ENCODE data around the gene FOXK2.

The FOXK2 gene

GRCh38 chr17:82564241-82564640 lies 44.7 kb downstream of the FOXK2 start:
- in situ Hi-C loops (cut with MboI; ENCODE audit: low pct_unique_long_range_greater_than_20kb, low sequenced_read_pairs, unreplicated experiment): no loop called here
- DNase-seq (ENCODE audit: low spot score): no peak
- TF ChIP-seq, protein P1, sequence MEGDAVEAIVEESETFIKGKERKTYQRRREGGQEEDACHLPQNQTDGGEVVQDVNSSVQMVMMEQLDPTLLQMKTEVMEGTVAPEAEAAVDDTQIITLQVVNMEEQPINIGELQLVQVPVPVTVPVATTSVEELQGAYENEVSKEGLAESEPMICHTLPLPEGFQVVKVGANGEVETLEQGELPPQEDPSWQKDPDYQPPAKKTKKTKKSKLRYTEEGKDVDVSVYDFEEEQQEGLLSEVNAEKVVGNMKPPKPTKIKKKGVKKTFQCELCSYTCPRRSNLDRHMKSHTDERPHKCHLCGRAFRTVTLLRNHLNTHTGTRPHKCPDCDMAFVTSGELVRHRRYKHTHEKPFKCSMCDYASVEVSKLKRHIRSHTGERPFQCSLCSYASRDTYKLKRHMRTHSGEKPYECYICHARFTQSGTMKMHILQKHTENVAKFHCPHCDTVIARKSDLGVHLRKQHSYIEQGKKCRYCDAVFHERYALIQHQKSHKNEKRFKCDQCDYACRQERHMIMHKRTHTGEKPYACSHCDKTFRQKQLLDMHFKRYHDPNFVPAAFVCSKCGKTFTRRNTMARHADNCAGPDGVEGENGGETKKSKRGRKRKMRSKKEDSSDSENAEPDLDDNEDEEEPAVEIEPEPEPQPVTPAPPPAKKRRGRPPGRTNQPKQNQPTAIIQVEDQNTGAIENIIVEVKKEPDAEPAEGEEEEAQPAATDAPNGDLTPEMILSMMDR (IDR thresholded peaks at IDR 0.05; ENCODE audit: extremely low read depth, insufficient read depth, missing control alignments): no peak

DNA sequence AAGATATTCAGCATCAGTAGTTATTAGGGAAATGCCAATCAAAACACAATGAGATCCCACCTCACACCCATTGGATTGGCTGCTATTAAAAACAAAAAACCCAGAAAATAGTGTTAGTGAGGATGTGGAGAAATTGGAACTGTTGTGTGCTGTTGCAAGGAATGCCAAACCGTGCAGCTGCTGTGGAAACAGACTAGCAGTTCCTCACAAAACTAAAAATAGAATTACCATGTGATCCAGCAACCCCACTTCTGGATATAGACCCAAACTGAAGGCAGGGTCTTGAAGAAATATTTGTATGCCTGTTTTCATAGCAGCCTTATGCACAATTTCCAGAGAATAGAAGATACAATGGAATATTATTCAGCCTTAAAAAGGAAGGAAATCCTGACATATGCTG lies 46.0 kb downstream of the FOXK2 start:
- DNase-seq (ENCODE audit: low spot score): no peak
- in situ Hi-C loops (cut with MboI; ENCODE audit: low pct_unique_long_range_greater_than_20kb, low sequenced_read_pairs, unreplicated experiment): no loop called here

GRCh38 chr17:82566129-82566960 lies 46.8 kb downstream of the FOXK2 start:
- DNase-seq (ENCODE audit: low spot score): no peak
- TF ChIP-seq, protein P1 (IDR thresholded peaks at IDR 0.05; ENCODE audit: extremely low read depth, insufficient read depth, missing control alignments): no peak
- in situ Hi-C loops (cut with MboI; ENCODE audit: low pct_unique_long_range_greater_than_20kb, low sequenced_read_pairs, unreplicated experiment): no loop called here

More for the DNA sequence above, 46.0 kb downstream of the FOXK2 start:
- TF ChIP-seq, protein P1 (IDR thresholded peaks at IDR 0.05; ENCODE audit: extremely low read depth, insufficient read depth, missing control alignments): no peak

- TF ChIP-seq, protein P1 (IDR thresholded peaks at IDR 0.05; ENCODE audit: extremely low read depth, insufficient read depth, missing control alignments): no peak
- in situ Hi-C loops (cut with MboI; ENCODE audit: low pct_unique_long_range_greater_than_20kb, low sequenced_read_pairs, unreplicated experiment): no loop called here
- no peak for DNase-seq (ENCODE audit: low spot score)
These were observed 47.8 kb downstream of the FOXK2 start for GRCh38 chr17:82567286-82567685.

- no peak for DNase-seq (ENCODE audit: low spot score)
- in situ Hi-C loops (cut with MboI; ENCODE audit: low pct_unique_long_range_greater_than_20kb, low sequenced_read_pairs, unreplicated experiment): no loop called here
- TF ChIP-seq, protein P1 (IDR thresholded peaks at IDR 0.05; ENCODE audit: extremely low read depth, insufficient read depth, missing control alignments): no peak
These were observed 49.5 kb downstream of the FOXK2 start for GRCh38 chr17:82568997-82569393.

DNA sequence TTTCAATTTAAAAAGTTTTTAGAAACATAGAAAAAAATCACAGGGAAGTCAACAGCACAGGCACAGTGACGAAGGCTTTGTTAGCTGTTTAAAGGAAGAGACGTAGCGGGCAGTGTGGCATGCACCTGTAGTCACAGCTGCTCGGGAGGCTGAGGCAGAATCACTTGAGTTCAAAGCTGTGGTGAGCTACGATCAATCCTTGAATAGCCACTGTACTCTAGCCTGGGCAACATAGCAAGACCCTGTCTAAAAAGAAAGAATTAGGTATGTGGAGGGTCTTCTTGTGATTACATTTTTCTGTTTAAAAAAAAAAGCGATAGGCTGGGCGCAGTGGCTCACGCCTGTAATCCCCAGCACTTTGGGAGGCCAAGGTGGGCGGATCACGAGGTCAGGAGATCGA lies 50.1 kb downstream of the FOXK2 start:
- no peak for DNase-seq (ENCODE audit: low spot score)
- in situ Hi-C loops (cut with MboI; ENCODE audit: low pct_unique_long_range_greater_than_20kb, low sequenced_read_pairs, unreplicated experiment): no loop called here
- TF ChIP-seq, protein P1 (IDR thresholded peaks at IDR 0.05; ENCODE audit: extremely low read depth, insufficient read depth, missing control alignments): no peak

Measured in GM13977 (cell line).